Stimulated activated CD4-positive, alpha-beta T cell treated with anti-CD3 and anti-CD28 coated beads, Interleukin-4, amount 100 ng/mL, for 24 hours (primary cell): Measurements from ENCODE around the gene SPECC1L.
"Not testable (repeated sequence)": the region's sequence is repeated elsewhere in the genome, so short reads cannot be mapped to it uniquely, and the experiment has no call there.

ENCODE experiments used
- DNase-seq: peaks from one replicate; pipeline ENCODE4 v3.0.0-alpha.2; 2020

Gene SPECC1L

GRCh38 chr22:24245584-24246561 is 24.8 kb upstream of the SPECC1L start:
- not testable (repeated sequence) for DNase-seq

- DNase-seq = no peak
Observed at GRCh38 chr22:24247011-24247507, 23.6 kb upstream of the SPECC1L start.

GRCh38 chr22:24247564-24248344 is 22.9 kb upstream of the SPECC1L start:
- peak; percentile 45 for DNase-seq

GRCh38 chr22:24248611-24249010 is 22.0 kb upstream of the SPECC1L start:
- DNase-seq = not testable (repeated sequence)

- not testable (repeated sequence) for DNase-seq
Observed at GRCh38 chr22:24249413-24249812, 21.2 kb upstream of the SPECC1L start.

GRCh38 chr22:24251286-24251685 is 19.3 kb upstream of the SPECC1L start:
- DNase-seq = not testable (repeated sequence)

DNA sequence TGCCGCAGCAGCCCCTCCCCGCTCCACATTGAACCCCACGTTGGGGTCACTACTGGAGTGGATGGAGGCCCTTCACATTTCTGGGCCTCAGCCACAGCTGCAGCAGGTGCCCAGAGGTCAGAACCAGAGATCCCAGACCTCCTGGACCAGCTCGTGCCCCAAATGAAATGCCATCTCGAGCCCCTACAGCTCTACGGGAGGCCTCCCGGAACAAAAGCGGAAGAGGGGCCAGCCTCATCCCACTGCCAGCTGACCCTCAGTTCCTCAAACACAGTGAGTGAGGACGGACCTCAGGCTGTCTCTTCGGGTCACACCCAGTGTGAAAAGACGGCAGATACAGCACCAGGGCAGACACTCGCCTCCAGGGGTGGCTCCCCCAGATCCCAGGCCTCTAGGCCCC is 17.5 kb upstream of the SPECC1L start:
- not testable (repeated sequence) for DNase-seq

- not testable (repeated sequence) for DNase-seq
Observed at GRCh38 chr22:24256136-24256535, 14.5 kb upstream of the SPECC1L start.

DNA sequence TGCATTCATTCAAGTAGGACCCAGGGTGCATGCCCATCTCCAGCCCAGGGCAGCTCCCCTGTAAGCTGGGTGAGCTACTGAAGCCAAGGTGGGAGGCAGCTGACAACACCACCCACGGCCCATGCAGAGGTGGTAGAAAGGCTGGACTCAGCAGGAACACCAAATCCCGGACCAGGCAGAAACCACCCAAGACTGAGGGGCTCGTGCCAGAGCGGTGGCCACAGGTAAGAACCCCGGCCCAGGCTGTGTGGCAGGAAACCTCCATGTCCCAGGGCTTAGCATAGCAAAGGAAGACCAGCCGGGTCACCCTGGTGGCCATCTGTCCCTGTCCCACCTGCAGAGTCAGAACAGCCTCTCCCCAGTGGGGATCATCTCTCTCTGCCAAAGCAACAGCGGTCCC is 13.9 kb upstream of the SPECC1L start:
- not testable (repeated sequence) for DNase-seq

- peak; percentile 60 for DNase-seq
Observed at GRCh38 chr22:24259459-24259858, 11.2 kb upstream of the SPECC1L start.

- DNase-seq = not testable (repeated sequence)
Observed at GRCh38 chr22:24262185-24262749, 8.4 kb upstream of the SPECC1L start.

DNA sequence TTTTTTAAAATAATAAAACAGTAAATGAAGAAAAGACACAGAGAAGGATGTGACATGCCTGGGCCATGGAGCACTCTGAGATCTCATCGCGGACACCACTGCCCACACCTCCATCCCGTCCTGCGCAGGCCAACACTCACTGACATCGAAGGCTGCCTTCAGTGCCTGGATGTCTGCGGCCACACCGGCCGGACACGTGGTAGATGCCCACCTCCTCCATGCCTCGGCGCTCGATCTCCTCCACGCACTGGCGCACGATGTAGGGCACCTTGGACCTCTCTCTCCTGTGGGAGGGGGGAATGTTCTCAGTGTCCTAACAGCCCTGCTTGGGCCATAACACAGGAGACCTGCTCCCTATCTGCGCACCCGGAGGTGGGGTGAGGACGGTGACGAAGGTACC is 7.2 kb upstream of the SPECC1L start:
- DNase-seq = not testable (repeated sequence)

DNA sequence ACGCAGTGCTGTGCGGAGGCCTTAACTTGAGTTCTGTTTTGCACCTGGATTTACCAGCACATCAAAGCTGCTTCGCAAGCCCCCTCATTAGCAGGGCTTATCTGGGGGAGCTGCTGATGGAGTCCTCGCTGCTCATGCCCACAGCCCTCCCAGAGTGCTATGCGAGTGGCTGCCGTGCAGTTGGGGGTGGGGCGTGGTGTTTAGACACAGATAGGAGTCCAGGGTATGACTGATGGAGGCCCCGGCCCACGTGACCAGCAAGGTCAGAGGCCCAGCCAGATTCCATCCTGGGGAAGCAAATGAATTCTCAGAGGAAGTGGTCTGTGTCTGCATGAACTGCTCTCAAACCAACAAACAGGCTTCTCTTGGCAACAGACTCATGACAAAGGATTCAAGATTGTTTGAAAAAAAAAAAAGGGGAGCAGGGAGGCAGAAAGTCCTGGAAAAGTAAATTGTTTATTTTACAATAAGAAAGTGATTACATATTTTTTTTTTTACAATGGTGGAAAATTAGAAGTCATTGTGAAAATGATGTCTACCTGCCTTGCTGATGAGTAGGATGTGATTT is 6.2 kb upstream of the SPECC1L start:
- DNase-seq = not testable (repeated sequence)

GRCh38 chr22:24265734-24266133 is 4.9 kb upstream of the SPECC1L start:
- no peak for DNase-seq

GRCh38 chr22:24266495-24266894 is 4.1 kb upstream of the SPECC1L start:
- DNase-seq = not testable (repeated sequence)

DNA sequence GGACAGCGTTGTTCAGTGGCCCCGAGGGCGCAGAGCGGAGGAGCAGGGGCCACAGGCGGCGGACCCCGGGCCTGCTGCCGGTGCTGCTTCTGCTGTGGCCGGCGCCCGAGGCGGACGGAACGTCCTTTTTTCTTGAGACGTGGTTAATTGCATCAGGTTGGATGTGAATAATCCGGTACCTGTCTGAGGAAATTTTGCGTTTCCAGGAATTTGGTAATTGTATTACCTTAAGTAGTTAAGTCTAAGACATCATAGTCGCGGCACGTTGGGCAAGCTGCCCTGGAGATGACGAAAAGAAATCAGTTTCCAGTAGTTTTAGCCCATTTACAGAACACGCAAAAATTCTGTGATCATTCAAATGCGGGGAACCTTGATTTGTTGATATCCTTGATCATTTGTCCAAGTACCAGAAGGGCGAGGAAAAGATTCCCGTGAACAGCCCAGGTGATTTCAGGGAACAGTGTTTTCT is 789 bp downstream of the SPECC1L start:
- DNase-seq = no peak

DNA sequence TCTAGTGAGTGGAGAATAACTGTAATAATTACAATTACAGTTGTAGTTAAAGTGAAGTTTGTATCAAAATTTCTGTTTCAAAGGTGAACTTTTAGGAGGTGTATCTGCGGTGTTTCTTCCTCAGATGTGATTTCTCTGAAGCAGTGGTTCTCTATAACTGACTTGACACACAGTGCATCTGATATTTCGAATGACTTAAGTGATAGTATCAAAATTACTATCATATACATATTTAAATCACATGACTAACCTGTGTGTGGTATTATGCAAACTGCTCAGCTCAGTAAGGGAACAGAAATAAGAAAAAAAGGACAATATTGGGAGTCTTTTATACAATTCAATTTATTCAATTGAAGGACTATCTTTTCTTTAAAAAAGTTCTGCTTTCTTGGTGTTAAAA is 2.4 kb downstream of the SPECC1L start:
- DNase-seq = not testable (repeated sequence)

DNA sequence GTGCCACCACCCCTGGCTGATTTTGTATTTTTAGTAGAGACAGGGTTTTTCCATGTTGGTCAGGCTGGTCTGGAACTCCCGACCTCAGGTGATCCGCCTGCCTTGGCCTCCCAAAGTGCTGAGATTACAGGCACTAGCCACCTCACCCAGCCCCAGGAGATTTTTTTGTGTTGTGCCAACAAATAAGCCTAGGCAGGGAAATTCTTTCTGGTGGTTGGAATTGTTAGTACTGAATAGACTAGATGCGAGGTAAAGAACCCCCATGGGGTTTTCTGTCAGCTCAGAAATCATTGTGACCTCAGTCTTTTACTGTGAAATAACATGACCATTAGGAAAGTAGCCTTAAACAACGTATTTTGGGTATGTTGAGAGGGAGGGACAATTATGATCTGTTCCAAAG is 3.3 kb downstream of the SPECC1L start:
- not testable (repeated sequence) for DNase-seq

- DNase-seq = not testable (repeated sequence)
Observed at GRCh38 chr22:24274696-24275405, 4.2 kb downstream of the SPECC1L start.

DNA sequence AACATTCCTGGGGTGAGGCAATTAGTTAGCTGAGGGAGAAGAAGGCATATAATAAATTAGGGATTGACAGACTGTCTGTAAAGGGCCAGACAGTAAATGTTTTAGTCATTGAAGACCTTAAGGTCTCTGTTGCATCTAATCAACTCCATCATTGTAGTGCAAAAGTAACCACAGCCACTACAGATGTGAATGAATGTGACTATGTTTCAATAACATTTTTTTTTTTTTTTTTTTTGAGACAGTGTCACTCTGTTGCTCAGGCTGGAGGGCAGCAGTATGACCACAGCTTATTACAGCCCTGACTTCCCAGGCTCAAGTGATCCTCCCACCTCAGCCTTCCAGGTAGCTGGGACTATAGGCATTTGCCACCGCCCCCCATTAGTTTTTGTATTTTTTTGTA is 9.7 kb downstream of the SPECC1L start:
- DNase-seq = not testable (repeated sequence)

DNA sequence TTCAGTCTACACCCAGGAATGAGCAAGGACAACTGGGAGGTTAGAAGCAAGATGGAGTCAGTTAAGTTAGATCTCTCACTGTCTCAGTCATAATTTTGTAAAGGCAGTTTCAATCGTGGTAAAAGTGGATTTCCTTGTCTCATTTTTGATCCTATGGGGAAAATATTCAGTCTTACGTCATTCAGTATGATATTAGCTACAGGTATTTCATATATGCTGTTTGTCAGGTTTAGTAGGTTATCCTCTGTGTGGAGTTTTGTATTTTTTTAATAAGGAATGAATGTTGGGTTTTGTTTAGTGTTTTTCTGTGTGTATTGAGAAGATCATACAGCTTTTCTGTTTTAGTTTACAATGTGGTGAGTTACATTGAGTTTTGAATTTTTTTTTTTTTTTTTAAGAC is 11.8 kb downstream of the SPECC1L start:
- no peak for DNase-seq

GRCh38 chr22:24284747-24285203 is 14.1 kb downstream of the SPECC1L start:
- peak; percentile 15 for DNase-seq
